ENCODE results near the gene GAB4.
A peak's percentile ranks its signal among the peaks of the same experiment; 100 is the strongest.
"Not testable (repeated sequence)": the region's sequence is repeated elsewhere in the genome, so short reads cannot be mapped to it uniquely, and the experiment has no call there.

Gene GAB4

GRCh38 chr22:17007852-17008731 is at the start of gene GAB4:
GAB4 (minus strand) TSS chr22:17008222; CDS start chr22:17008114, 108 bp downstream.
- DNase-seq, result no peak

- no peak for DNase-seq
Measured at GRCh38 chr22:17056807-17057206, 48.8 kb upstream of the GAB4 start.

GRCh38 chr22:17056058-17056457 is 48.0 kb upstream of the GAB4 start:
- no peak for DNase-seq

GRCh38 chr22:17047656-17048055 is 39.6 kb upstream of the GAB4 start:
- no peak for DNase-seq

GRCh38 chr22:17046566-17047348 is 38.7 kb upstream of the GAB4 start:
- no peak for DNase-seq

GRCh38 chr22:17043521-17043920 is 35.5 kb upstream of the GAB4 start:
- DNase-seq, result no peak

GRCh38 chr22:17036842-17037711 is 29.1 kb upstream of the GAB4 start:
- DNase-seq, result peak in 21 of 56 donors; percentile 4 to 58 (median 23)

GRCh38 chr22:17035976-17036841 is 28.2 kb upstream of the GAB4 start:
- peak in 38 of 56 donors; percentile 21 to 62 (median 40) for DNase-seq

GRCh38 chr22:17035246-17035645 is 27.2 kb upstream of the GAB4 start:
- peak in 7 of 56 donors; percentile 6 to 24 (median 15) for DNase-seq

- not testable (repeated sequence) for DNase-seq
Measured at GRCh38 chr22:17034532-17034931, 26.5 kb upstream of the GAB4 start.

GRCh38 chr22:17032277-17032676 is 24.3 kb upstream of the GAB4 start:
- DNase-seq, result peak in 1 of 56 donors; percentile 24

- not testable (repeated sequence) for DNase-seq
Measured at GRCh38 chr22:17024380-17024779, 16.4 kb upstream of the GAB4 start.

- DNase-seq, result not testable (repeated sequence)
Measured at GRCh38 chr22:17015552-17015951, 7.5 kb upstream of the GAB4 start.

GRCh38 chr22:17014101-17014440 is 6.0 kb upstream of the GAB4 start:
- not testable (repeated sequence) for DNase-seq

GRCh38 chr22:17013396-17014100 is 5.5 kb upstream of the GAB4 start:
- DNase-seq, result peak in 3 of 56 donors; percentile 5 to 19 (median 13)

GRCh38 chr22:17012267-17012666 is 4.2 kb upstream of the GAB4 start:
- DNase-seq, result no peak

- DNase-seq, result no peak
Measured at GRCh38 chr22:17009640-17010291, 1.7 kb upstream of the GAB4 start.

GRCh38 chr22:17007257-17007656 is 765 bp downstream of the GAB4 start:
- no peak for DNase-seq

- no peak for DNase-seq
Measured at GRCh38 chr22:16989915-16990314, 18.1 kb downstream of the GAB4 start.

Measured in nucleus accumbens (tissue), 56 donors.